Mononuclear cell (primary cell): ENCODE measurements around the gene CYB5R3. TPM values are rescaled to one million over a fixed set of nuclear protein-coding genes. Genes with fewer than 3 reads are reported as not detected.

Experiments used
- total RNA-seq: library from RNA; depleted of rRNA; stranded (reverse); fragments of >200 nt; gene quantifications from one replicate; pipeline ENCODE4 v1.2.3, GENCODE V29; 2012

CYB5R3 gene
- total RNA-seq, 1 donor, result 28.1 TPM

Other genes with a start within 250 kb of the CYB5R3 start
- 14.2 TPM for gene NFAM1, start 217.0 kb downstream of the CYB5R3 start, total RNA-seq
- 50.3 TPM for gene RRP7A, start 129.6 kb downstream of the CYB5R3 start, total RNA-seq
- 0.73 TPM for gene SERHL2, start 95.4 kb downstream of the CYB5R3 start, total RNA-seq
- 38.6 TPM for gene POLDIP3, start 34.5 kb downstream of the CYB5R3 start, total RNA-seq
- gene ATP5MGL, start 8.8 kb downstream of the CYB5R3 start, total RNA-seq, result 1.4 TPM
- 0.10 TPM for gene A4GALT, start 71.5 kb upstream of the CYB5R3 start, total RNA-seq
- gene ARFGAP3, start 207.9 kb upstream of the CYB5R3 start, total RNA-seq, result 39.9 TPM